ENCODE data around the gene RTP5.

The RTP5 gene

DNA sequence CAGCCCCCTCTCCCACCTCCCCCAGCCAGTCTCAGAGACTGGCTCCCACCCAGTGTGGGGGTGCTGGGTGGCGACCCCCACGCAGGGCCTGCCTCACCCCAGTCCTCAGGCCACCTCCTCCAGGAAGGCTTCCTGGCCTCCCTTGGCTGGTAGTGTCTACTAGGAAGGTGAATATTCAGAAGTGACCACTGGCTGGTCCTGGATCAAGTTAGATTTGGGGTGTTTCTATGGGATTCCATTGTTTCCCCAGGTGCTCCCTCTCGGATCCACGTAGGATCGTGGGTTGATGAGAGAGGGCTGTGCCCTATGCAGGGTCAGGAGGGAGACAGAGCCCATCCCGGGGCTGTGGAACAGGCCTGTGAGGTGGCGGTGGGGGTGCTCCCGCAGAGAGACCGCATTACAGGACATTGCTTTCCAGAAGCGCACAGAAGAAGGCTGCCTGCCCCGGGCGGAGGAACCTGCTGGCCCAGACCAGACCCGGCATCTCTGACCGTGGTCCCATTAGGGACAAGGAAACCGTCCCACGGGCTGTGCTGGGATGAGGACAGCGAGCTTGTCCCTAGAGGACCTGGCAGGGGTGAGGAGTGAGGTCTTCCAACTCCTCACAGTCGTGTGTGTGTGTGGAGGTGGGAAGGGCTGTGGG, 14.2 kb upstream of the RTP5 start:
- DNase-seq: peak in 4 of 10 donors; percentile 10 to 80 (median 76)
- intact Hi-C loops (cut with DNase I): no loop called here

DNA sequence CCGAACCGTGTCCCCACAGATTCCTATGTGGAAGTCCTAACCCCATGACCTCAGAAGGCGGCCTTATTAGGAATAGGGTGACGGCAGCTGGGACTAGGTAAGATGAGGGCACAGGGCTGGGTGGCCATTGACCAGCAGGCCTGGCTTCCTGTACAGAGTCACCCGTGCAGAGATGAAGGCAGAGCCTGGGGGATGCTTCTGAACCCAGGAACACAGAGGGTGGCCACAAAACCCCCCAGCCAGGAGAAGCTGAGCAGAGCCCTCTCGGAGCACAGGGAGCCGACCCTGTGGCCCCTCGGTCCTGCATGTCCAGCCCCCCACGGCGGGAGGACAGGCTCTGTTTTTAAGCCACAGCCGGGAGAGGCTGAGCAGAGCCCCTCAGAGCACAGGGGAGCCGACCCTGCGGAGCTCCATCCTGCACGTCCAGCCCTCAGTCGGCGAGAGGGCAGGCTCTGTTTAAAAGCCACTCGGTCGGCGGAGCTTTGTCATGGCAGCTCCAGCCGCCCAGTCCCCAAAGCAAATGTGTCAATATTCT, 13.6 kb upstream of the RTP5 start:
- intact Hi-C loops (cut with DNase I): no loop called here
- peak in 3 of 10 donors; percentile 50 to 70 (median 66) for DNase-seq

DNA sequence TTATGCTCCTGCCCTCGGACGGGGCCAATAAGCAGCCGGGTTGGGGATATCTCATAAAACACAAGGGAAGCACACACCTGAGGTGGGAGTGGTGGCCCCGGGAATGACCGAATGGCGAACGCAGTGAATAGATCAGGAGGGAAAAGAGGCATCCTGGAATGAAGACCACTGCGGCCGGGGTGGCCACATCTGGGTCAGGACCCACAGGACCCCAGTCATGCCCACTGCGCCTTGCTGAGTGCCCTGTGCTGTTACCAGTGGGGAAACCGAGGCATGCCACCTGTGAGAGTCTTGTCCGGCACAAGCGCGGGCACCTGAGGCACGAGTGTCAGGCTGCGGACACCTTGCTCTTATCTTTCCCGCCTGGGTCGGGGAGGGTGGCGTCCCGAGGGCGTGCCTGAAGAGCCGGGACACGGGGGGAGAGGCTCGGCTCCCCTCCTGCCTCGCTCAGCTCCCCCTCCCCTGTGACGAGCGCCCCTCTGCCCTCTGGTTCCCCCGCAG, 12.4 kb upstream of the RTP5 start:
- intact Hi-C loops (cut with DNase I): no loop called here
- DNase-seq: peak in 4 of 10 donors; percentile 14 to 84 (median 67)

GRCh38 chr2:241857572-241858121, 11.9 kb upstream of the RTP5 start:
- peak in 4 of 10 donors; percentile 21 to 69 (median 49) for DNase-seq
- intact Hi-C loops (cut with DNase I): no loop called here

- peak in 5 of 10 donors; percentile 6 to 77 (median 68) for DNase-seq
Observed at GRCh38 chr2:241858206-241859016, 11.1 kb upstream of the RTP5 start, which contains the start of gene PDCD1. Gene PDCD1, minus strand, starts transcription at chr2:241858894. Its CDS starts 56 bp downstream, at chr2:241858838.

DNA sequence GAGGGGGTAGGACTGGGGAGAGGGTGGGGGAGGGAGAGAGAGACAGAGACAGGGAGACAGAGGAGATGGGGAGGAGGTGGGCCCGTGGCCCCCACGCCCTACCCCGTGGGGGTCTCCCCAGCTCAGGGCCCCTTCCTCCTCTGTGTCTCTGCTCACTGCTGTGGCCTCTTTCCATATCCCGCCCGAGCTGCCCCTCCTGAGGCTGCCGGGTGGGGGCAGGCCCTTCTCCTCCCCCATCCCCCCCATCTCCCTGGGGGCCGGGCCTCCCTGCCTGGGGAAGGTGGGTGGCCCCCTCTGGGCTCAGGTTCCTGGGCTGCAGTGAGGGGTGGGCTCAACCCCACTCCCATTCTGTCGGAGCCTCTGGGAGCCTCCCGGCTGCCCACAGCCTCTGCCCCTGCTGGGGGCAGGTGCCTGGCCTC, 10.5 kb upstream of the RTP5 start:
- peak in 3 of 10 donors; percentile 45 to 63 (median 47) for DNase-seq
- intact Hi-C loops (cut with DNase I): no loop called here

More at GRCh38 chr2:241858206-241859016, 11.1 kb upstream of the RTP5 start, which contains the start of gene PDCD1:
- intact Hi-C loops (cut with DNase I): no loop called here

GRCh38 chr2:241859436-241860183, 9.9 kb upstream of the RTP5 start:
- peak in 6 of 10 donors; percentile 14 to 92 (median 68) for DNase-seq
- intact Hi-C loops (cut with DNase I): no loop called here

DNA sequence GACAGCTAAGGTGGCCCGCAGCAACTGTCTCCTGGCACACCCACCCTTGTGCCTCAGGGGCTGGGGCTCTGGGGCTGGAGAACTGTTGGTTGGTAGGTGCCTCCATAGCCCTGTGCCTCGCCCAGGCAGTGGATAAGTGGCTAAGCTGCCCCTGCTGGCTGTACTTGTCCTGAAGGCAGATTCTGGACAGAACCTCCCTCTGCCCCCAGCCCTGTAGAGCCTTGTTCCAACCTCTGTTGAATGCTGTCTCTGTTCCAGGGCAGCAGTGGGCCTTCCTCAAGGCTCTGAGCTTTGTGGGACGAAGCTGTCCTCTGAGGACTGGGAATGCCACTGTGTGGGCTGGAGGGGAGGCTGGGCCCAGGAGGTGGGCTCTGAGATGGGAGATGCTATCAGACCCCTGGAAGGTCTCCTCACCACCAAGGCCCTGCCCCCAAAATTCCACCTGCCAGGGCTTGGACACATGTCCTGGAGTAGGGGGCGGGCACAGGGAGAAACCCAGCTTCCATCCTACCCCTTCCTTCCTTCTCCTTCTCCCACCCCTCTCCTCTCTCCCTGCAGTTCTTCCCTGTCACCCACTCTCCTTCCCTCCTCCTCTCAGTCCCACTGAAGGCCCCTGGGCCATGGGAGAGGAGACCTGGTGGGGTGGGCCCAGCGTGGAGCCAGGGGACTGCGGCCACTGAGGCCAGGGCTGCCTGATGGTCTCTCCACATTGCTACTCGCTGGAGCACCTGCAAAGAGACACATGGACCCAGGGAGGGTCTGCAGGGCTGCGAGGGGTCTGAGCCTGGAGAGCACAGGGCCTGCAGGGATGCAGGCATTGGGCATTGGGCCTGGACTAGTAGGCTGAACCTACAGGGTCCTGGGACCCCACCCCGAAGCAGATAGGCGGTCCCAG, 9.1 kb upstream of the RTP5 start:
- peak in 5 of 10 donors; percentile 9 to 75 (median 46) for DNase-seq
- intact Hi-C loops (cut with DNase I): no loop called here

DNA sequence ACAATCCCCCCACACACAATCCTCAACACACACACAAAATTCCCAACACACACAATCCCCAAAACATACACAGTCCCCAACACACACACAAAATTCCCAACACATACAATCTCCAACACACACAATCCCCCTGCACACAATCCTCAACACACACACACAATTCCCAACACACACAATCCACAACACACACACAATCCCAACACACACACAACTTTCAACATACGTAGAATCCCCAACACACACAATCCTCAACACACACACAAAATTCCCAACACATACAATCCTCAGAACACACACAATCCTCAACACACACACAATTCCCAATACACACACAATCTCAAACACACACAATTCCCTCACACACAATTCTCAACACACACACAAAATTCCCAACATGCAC, 8.3 kb upstream of the RTP5 start:
- intact Hi-C loops (cut with DNase I): no loop called here
- DNase-seq: no peak

DNA sequence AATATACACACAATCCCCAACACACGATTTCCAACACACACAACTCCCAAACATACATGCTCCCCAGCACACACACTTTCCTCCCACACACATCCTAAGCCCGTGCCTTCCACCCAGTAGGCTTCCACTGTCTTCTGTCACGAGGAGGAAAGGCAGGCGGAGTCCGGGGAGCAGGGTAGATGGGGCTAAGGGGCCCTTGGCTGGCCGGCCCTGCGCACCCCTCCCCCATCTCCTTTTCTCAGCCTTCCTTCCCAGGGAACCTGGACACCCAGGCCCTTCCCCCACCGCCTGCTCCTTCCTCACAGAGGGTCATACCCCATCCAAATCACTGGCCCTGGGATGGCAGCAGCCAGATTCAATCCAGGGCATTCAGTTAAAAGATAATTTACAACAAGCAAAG, 7.4 kb upstream of the RTP5 start:
- intact Hi-C loops (cut with DNase I): no loop called here
- peak in 3 of 10 donors; percentile 19 to 49 (median 24) for DNase-seq

- intact Hi-C loops (cut with DNase I): no loop called here
- DNase-seq: peak in 3 of 10 donors; percentile 60 to 76 (median 74)
Observed at GRCh38 chr2:241862775-241863535, 6.6 kb upstream of the RTP5 start.

- DNase-seq: peak in 1 of 10 donors; percentile 80
- intact Hi-C loops (cut with DNase I): no loop called here
Observed at GRCh38 chr2:241863536-241863954, 6.0 kb upstream of the RTP5 start.

DNA sequence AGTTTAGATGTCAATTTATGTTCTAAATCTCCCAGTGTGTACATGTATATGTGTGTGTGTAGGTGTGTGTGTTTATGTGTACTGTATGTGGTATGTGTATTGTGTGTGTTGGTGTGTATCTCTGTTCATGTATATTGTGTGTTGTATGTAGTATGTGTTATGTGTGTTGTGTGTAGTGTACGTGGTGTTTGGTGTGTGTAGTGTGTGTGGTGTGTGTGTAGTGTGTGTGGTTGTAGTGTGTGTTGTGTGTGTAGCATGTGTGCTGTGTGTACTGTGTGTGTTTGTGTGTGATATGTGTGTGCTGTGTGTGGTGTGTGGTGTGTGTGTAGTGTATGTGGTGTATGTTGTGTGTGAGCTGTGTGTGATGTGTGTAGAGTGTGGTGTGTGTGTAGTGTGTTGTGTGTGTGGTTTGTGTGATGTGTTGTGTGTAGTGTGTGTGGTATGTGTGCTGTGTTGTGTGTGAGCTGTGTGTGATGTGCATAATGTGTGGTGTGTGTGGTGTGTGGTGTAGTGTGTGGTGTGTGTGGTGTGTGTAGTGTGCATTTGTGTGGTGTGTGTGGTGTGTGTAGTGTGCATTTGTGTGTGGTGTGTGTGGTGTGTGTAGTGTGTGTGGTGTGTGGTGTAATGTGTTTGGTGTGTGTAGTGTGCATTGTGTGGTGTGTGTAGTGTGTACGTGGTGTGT, 5.2 kb upstream of the RTP5 start:
- intact Hi-C loops (cut with DNase I): no loop called here

GRCh38 chr2:241864850-241865213, 4.7 kb upstream of the RTP5 start:
- DNase-seq: no peak
- intact Hi-C loops (cut with DNase I): no loop called here

More for the DNA sequence above, 5.2 kb upstream of the RTP5 start:
- no peak for DNase-seq

- DNase-seq: no peak
- intact Hi-C loops (cut with DNase I): no loop called here
Observed at GRCh38 chr2:241865416-241865956, 4.0 kb upstream of the RTP5 start.

DNA sequence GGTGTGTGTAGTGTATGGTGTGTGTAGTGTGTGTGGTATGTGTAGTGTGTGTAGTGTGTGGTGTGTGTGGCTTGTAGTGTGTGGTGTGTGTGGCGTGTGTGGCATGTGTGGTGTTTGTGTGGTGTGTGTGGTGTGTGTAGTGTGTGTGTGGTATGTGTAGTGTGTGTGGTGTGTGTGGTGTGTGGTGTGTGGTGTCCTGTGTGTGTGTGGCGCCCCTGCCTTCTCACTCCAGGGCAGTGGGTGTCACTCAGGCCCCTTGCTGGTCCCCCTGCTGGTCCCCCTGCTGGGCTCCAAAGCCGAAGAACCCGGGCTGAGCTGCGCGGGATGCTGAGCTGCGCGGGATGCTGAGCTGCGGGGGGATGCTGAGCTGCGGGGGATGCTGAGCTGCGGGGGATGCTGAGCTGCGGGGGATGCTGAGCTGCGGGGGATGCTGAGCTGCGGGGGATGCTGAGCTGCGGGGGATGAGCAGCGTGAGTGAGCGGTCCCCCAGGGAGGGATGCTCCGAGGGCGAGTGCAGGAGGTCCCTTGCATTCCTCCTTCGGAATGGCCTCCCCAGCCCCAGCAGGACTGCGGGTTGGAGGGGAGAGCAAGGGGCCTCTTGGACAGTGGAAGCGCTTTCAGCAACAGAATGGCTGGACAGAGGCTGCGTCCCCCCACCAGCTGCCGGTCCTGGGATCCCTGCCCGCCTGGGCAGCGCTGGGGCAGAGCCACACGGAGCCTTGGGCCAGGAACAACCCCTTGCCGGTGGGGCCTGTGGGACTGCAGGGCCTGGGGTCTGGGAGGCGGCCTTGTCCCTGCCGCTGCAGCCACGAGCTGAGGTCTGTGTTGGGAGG, 3.4 kb upstream of the RTP5 start:
- intact Hi-C loops (cut with DNase I): no loop called here
- peak in 3 of 10 donors; percentile 79 to 87 (median 79) for DNase-seq

All from posterior cingulate gyrus (tissue), 11 donors.